Smooth muscle cell (in vitro differentiated cells): ENCODE data around the gene KRT20. TPM values are rescaled to one million over a fixed set of nuclear protein-coding genes. Genes with fewer than 3 reads are reported as not detected.

Source experiments
- DNase-seq: peaks from one replicate; lab custom pipeline; 2025; ENCODE audit not compliant: unreplicated experiment; lab: John Stamatoyannopoulos, UW
- H2AFZ ChIP-seq: fragments of 200-600 bp; sonication (generic); 2 replicates; pipeline ENCODE4 v1.6.0; 2016; ENCODE audit warnings: antibody characterized with exemption, low read depth, mild to moderate bottlenecking
- H3F3A ChIP-seq: fragments of 200-600 bp; sonication (generic); 2 replicates; pipeline ENCODE4 v1.6.0; 2017; ENCODE audit warnings: antibody characterized with exemption, low read depth
- H3K27ac ChIP-seq: fragments of 200-600 bp; sonication (generic); 2 replicates; pipeline ENCODE4 v1.5.1; 2016; ENCODE audit warnings: low read depth, mild to moderate bottlenecking
- H3K27me3 ChIP-seq: fragments of 200-600 bp; sonication (generic); 2 replicates; pipeline ENCODE4 v1.6.1; 2016; ENCODE audit warnings: low read depth, mild to moderate bottlenecking
- H3K36me3 ChIP-seq: fragments of 200-600 bp; sonication (generic); 2 replicates; pipeline ENCODE4 v1.5.1; 2016; ENCODE audit warnings: low read depth
- H3K4me1 ChIP-seq: fragments of 200-600 bp; sonication (generic); 2 replicates; pipeline ENCODE4 v1.5.1; 2016; ENCODE audit warnings: low read depth
- H3K4me2 ChIP-seq: fragments of 200-600 bp; sonication (generic); 2 replicates; pipeline ENCODE4 v1.6.0; 2016; ENCODE audit warnings: mild to moderate bottlenecking
- H3K4me3 ChIP-seq: fragments of 200-600 bp; sonication (generic); 2 replicates; pipeline ENCODE4 v1.5.1; 2016; ENCODE audit warnings: mild to moderate bottlenecking
- H3K79me2 ChIP-seq: fragments of 200-600 bp; sonication (generic); 2 replicates; pipeline ENCODE4 v1.6.0; 2016; ENCODE audit warnings: low read depth, mild to moderate bottlenecking
- H3K9ac ChIP-seq: fragments of 200-600 bp; sonication (generic); 2 replicates; pipeline ENCODE4 v1.6.0; 2016; ENCODE audit warnings: low read depth
- H3K9me3 ChIP-seq: fragments of 200-600 bp; sonication (generic); replicated peaks from 2 replicates; pipeline ENCODE4 v1.5.1; 2016; ENCODE audit warnings: low read depth
- H4K20me1 ChIP-seq: fragments of 200-600 bp; sonication (generic); 2 replicates; pipeline ENCODE4 v1.6.0; 2016; ENCODE audit warnings: low read depth
- WGBS: methylation state at CpG from one replicate; pipeline ENCODE4 v1.1.7; 2016; ENCODE audit warnings: low lambda C conversion rate; 5-methylcytosine and 5-hydroxymethylcytosine counted together
- polyA plus RNA-seq: library from polyadenylated mRNA; unstranded; fragments of >200 nt; fragmentation: Nextera tagmentation; extraction: Ambion mirVana; gene quantifications from 2 replicates; pipeline ENCODE4 v1.2.1, GENCODE V29; 2016
- total RNA-seq: library from RNA; depleted of rRNA; stranded (reverse); fragments of >200 nt; gene quantifications from 2 replicates; pipeline ENCODE4 v1.2.3, GENCODE V29; 2014
- TF ChIP-seq, protein P1 (sequence below): fragments of 200-600 bp; sonication (generic); IDR thresholded peaks from 2 replicates; pipeline ENCODE4 v1.5.1; 2017; ENCODE audit warnings: borderline replicate concordance, mild to moderate bottlenecking, antibody characterized with exemption; ENCODE audit not compliant: insufficient read depth, poor library complexity, severe bottlenecking

The KRT20 gene
- total RNA-seq (not detected in 2 replicates), polyA plus RNA-seq (not detected in 2 replicates)

DNA sequence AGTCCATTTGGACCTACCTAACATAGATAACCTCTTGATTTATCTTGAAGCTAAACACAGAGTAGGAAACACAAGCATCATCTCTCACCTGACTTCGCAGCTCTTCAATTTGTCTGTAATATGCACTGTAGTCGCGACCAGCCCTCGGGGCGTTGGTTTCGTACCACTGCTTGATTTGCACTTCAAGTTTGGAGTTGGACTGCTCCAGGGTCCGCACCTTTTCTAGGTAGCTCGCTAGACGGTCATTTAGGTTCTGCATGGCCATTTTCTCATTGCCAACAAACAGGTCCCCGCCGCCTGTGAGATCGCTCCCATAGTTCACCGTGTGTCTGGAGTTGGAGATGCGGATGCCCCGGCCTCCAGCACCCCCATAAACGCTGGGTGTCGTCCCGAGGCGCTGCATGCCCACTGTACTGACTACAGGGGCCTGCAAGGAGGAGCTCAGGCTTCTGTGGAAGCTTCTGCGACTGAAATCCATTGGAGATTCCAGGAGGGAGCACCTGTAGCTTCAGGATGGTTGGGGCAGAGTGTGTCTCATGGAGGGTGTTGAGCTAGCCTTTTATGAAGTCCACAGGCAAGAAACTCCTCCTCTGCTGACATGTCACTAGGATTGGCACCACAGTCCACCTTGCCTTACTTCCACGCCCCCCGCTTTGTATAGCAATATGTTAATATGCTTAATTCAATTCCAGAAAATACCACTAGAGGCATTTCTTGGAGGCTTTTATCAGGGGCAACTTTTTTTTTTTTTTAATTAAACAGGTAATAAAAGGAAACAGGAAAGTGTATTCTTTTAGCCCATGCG is at the start of gene KRT20:
KRT20 (minus strand) TSS at position 535 of the 805 bp plus-strand sequence; CDS start at position 478, 57 bp downstream.
- H3K27ac ChIP-seq: no peak within 1 kb of the TSS
- no peaks in the 10 kb centered on the region for H3K36me3 ChIP-seq
- H3K79me2 ChIP-seq: no peaks in the 10 kb centered on the region
- H3F3A ChIP-seq: no peaks in the 10 kb centered on the region
- 92% methylated on average over 23 of the region's 23 CpGs for WGBS
- no peak within 1 kb of the TSS for H2AFZ ChIP-seq
- TF ChIP-seq, protein P1, sequence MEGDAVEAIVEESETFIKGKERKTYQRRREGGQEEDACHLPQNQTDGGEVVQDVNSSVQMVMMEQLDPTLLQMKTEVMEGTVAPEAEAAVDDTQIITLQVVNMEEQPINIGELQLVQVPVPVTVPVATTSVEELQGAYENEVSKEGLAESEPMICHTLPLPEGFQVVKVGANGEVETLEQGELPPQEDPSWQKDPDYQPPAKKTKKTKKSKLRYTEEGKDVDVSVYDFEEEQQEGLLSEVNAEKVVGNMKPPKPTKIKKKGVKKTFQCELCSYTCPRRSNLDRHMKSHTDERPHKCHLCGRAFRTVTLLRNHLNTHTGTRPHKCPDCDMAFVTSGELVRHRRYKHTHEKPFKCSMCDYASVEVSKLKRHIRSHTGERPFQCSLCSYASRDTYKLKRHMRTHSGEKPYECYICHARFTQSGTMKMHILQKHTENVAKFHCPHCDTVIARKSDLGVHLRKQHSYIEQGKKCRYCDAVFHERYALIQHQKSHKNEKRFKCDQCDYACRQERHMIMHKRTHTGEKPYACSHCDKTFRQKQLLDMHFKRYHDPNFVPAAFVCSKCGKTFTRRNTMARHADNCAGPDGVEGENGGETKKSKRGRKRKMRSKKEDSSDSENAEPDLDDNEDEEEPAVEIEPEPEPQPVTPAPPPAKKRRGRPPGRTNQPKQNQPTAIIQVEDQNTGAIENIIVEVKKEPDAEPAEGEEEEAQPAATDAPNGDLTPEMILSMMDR: no peak
- DNase-seq: no peak
- no peaks in the 10 kb centered on the region for H3K9me3 ChIP-seq
- H3K27me3 ChIP-seq: peaks cover 21% of the 10 kb centered on the region
- no peak within 1 kb of the TSS for H3K9ac ChIP-seq
- no peak within 1 kb of the TSS for H3K4me2 ChIP-seq
- H4K20me1 ChIP-seq: no peaks in the 10 kb centered on the region
- no peak within 1 kb of the TSS for H3K4me3 ChIP-seq
- no peaks in the 10 kb centered on the region for H3K4me1 ChIP-seq

DNA sequence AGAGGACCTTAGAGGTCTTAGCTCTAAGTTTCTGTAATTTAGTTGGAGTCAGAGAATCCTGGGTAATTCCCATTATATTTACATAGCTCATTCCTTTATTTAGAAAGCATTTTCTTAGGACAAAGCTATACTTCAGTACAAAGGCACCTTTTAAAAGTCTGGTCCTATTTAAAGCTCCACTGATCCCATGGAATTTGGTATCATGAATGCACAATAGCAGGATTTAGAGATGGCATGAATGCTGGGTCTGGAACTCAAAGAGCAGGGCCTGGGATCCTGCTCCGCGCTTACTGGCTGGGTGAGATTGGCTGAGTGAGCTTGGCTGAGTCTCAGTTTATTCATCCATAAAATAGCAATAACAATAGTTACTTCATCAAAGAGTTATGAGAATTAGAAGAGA is 47.6 kb upstream of the KRT20 start:
- TF ChIP-seq, protein P1: no peak
- Histone ChIP-seq H3K36me3 (no peaks in the 10 kb centered on the region), H3K9ac (no peak overlapping the region), H3K9me3 (no peaks in the 10 kb centered on the region), H3K4me3 (no peak overlapping the region), H2AFZ (peak overlapping the region; percentile 57), H3K27ac (no peak overlapping the region), H3K27me3 (no peaks in the 10 kb centered on the region), H3K79me2 (no peaks in the 10 kb centered on the region), H4K20me1 (no peaks in the 10 kb centered on the region), H3F3A (no peaks in the 10 kb centered on the region), H3K4me1 (peaks cover 30% of the 10 kb centered on the region), H3K4me2 (no peak overlapping the region)
- WGBS: 53% methylated on average over 2 of the region's 2 CpGs
- DNase-seq: no peak

DNA sequence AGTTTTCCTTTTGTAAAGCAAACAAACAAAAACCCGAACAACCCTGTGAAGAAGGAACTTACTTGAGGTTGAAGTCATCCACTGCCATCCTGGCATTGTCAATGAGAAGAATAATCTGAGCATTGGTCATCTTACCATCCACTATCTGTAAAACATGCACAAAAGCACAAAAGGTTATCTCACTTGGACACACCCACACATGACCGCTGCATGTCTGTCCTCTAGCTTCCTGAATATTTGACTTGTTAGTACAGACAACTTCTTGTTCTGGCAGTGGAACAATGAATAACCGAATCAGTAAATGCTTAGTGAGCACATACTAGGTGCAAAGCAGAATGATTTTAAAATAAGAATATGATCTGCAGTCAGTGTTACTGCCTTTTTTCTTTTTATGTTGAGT is 46.3 kb upstream of the KRT20 start:
- H2AFZ ChIP-seq: no peak overlapping the region
- H3K4me2 ChIP-seq: no peak overlapping the region
- WGBS: 84% methylated on average over 3 of the region's 3 CpGs
- no peaks in the 10 kb centered on the region for H3K9me3 ChIP-seq
- H3K9ac ChIP-seq: no peak overlapping the region
- H3K79me2 ChIP-seq: no peaks in the 10 kb centered on the region
- H3K36me3 ChIP-seq: no peaks in the 10 kb centered on the region
- H4K20me1 ChIP-seq: no peaks in the 10 kb centered on the region
- H3K27ac ChIP-seq: no peak overlapping the region
- no peak for DNase-seq
- H3K27me3 ChIP-seq: no peaks in the 10 kb centered on the region
- peaks cover 21% of the 10 kb centered on the region for H3K4me1 ChIP-seq
- no peaks in the 10 kb centered on the region for H3F3A ChIP-seq
- no peak overlapping the region for H3K4me3 ChIP-seq
- TF ChIP-seq, protein P1: no peak

DNA sequence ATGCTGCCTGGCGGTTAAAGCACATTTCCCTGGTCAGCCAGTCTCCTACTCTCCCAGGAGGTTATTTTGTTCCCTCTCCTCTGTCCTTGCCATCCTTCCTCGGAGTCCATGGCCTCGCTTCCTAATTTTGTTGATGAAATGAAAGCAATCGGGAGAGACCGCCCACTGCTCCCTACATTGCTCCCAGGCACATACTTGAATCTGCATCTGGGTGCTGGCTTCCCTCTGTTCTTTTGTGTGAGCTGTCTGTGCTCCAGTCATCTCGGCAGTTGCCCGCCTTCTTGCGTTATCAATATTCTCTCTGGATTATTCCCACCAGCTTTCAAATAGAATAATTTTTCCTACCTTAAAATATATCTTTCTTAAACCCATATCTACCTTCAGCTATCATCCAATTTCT is 41.3 kb upstream of the KRT20 start:
- H3K36me3 ChIP-seq: no peaks in the 10 kb centered on the region
- H3K4me2 ChIP-seq: no peak overlapping the region
- no peak overlapping the region for H3K9ac ChIP-seq
- no peaks in the 10 kb centered on the region for H3K27me3 ChIP-seq
- H4K20me1 ChIP-seq: no peaks in the 10 kb centered on the region
- H3K4me3 ChIP-seq: no peak overlapping the region
- TF ChIP-seq, protein P1: no peak
- no peak for DNase-seq
- H3K4me1 ChIP-seq: peaks cover under 1% of the 10 kb centered on the region
- no peaks in the 10 kb centered on the region for H3F3A ChIP-seq
- H3K79me2 ChIP-seq: no peaks in the 10 kb centered on the region
- no peak overlapping the region for H2AFZ ChIP-seq
- H3K27ac ChIP-seq: no peak overlapping the region
- no peaks in the 10 kb centered on the region for H3K9me3 ChIP-seq
- 65% methylated on average over 8 of the region's 8 CpGs for WGBS
